ENCODE results near the gene XPC. TPM values are rescaled to one million over a fixed set of nuclear protein-coding genes. Genes with fewer than 3 reads are reported as not detected.
"Not testable (repeated sequence)": the region's sequence is repeated elsewhere in the genome, so short reads cannot be mapped to it uniquely, and the experiment has no call there.

XPC gene
- total RNA-seq (2014; rRNA removed; shearing (Covaris generic)): 8.9 and 13.0 TPM in 2 replicates

DNA sequence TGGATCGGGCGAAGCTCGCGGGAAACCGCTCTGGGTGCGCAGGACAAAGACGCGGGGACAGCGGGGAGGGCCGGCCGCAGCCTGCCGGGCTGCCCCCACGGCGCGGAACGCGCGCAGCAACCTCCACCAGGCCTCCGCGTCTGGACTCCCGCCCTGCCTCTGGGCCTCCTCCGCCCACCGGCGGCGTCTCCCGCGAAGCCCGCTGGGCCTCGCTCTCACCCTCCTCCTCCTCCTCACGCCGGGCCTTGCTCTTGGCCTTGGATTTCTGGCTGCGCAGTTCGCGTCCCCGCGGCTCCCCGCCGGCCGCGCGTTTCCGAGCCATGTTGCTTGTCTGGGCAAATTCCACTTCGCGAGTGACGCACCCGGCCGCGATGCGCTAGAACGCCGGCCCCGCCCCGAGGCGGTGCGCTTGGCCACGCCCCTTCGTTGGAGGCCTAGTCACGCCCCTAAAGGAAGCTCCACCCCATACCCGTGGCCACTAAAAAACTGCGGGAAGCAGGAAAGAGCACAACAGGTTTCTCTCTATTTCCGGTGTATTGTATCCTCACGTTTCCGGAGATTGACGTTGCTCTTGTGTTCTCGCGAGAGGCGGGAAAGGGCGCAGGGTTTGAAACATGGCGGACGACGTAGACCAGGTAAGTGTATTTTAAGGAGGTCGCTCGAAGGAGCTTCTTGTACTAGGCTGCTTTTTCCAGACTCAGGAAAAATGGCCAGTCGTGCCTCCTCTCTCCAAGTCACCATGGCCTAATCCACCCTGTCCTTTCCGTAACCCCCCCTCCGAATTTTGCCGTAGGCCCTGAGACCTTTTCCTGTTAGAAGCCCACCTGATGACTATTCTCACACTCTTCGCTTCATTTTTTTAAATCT lies at the start of gene XPC, which contains the start of gene LSM3:
Gene XPC, minus strand, starts transcription at position 355 of the 867 bp plus-strand sequence. Its CDS starts 33 bp downstream, at position 322.
Gene LSM3, plus strand, starts transcription at position 571 of the 867 bp plus-strand sequence. Its CDS starts 44 bp downstream, at position 615.
- peak; percentile 97 for DNase-seq (ENCODE audit: low read depth)

DNA sequence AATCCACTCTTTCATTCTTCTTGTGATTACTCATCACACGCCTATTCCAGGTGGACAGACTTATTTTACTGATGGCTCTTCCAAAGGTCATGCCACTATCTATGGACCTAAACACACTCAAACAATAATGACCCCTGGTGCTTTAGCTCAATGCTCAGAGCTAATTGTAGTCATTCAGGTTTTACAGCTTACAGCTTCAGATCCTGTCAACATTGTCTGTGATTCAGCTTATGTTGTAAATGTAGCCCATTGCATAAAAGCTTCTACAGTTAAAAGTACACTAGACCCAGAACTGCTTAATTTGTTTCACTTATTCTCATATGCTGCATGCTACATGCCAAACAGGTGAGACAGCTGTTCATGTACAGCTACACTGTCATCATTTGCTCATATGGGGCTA lies 49.5 kb upstream of the XPC start:
- no peak for DNase-seq (ENCODE audit: low read depth)

DNA sequence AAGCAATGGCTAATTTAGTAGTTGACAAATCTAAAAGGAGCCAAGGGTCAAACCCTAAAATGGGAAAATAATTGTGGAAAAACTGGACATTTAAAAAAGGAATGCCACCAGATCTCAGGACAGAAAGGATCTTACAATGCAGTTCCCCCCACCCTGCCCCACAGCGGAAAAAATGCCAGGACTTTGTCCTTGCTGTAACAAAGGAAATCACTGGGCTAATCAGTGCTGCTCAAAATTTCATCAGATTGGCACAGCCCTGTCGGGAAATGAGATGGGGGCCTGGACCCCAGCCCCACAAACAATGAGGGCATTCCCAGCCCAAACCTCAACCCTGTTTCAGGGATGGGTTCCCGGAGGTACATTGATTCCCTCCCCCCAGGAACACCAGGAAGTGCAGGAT lies 48.0 kb upstream of the XPC start:
- not testable (repeated sequence) for DNase-seq (ENCODE audit: low read depth)

DNA sequence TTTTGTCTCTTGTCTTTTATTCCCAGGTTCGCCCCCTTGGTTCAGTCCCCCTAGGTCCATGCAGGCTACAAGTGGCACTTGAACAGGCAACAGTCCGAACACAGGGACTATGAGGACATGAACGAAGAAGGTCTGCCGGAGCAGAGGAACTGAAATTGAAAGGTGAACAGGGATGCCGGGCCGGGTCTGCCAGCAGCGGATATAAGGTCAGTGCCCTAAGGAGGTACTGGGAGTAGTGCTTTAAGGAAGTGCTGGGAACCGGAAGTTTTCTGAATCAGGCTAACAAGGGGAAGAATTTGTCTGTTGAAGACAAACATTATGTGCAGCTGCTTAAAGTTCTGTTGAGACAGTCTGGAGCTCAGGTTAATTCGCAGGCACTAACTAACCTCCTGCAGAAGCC lies 47.0 kb upstream of the XPC start:
- DNase-seq (ENCODE audit: low read depth): peak; percentile 48

DNA sequence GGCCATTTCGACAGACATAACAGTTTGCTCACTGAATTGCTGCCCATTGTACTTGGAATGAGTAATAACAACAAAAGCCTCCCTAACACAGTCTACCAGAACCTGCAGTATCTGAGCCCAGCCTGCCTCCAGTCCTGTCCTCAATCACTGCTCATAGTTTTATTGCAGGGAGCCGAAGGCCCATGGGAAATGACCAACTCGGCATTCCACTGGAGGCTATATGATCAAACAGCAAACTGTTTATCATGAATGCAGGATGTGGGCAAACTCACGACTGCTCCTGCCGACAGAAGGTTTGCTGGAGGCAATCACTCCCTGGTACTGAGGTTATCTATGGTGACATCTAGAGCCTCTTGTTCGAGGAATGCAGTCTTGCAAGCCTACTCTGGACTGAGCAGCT lies 46.5 kb upstream of the XPC start:
- DNase-seq (ENCODE audit: low read depth): peak; percentile 84

DNA sequence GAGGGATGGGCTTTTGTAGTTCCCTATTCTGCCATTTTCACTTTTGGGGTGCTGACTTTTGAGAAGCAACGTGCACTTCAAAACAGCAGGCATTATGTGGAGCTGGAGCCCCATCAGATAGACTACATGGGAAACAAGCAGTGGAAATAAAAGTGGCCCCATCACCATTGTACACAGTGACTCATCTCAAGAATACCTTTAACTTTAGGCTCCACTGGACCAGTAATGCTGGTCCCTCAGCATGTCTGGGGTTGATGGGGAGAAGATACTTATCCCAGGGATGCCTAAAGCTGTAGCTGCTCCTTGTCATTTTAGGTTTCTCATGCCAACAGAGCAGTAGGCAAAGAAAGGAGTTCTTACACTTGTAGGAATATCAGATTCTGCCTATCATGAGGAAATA lies 45.2 kb upstream of the XPC start:
- peak; percentile 55 for DNase-seq (ENCODE audit: low read depth)

DNA sequence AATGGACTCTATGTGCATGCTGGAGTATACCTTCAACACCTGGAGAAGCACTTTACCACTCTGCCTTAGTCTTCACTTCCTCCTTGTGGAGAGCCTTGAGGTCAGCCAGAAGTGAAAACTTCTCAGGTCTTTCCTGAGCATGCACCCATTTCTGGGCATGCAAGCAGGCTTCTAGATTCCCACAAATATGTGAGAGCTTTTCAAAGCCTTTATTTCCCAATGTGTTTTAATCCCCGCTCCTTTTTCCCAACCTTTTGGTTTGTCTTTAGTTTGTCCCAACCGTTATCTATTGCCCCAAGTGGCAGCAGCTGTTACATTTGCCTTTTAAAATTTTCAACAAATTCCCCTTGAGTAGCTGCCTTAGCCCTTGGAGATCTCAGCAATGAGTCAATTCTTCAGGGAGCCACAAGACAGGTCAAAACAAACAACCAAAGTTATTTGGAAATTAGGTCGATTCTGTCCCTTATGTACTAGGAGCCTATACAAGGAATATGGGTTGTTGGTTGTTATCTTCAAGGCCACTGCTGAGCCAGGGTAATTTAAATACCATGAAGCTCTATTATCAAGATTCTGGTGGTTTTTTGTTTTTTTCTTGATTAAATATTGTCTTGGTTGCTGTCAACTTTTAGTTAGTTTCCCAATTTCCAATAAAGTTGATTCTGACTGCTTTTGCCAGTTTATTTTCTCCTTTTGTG lies 44.6 kb upstream of the XPC start:
- DNase-seq (ENCODE audit: low read depth): peak; percentile 46

DNA sequence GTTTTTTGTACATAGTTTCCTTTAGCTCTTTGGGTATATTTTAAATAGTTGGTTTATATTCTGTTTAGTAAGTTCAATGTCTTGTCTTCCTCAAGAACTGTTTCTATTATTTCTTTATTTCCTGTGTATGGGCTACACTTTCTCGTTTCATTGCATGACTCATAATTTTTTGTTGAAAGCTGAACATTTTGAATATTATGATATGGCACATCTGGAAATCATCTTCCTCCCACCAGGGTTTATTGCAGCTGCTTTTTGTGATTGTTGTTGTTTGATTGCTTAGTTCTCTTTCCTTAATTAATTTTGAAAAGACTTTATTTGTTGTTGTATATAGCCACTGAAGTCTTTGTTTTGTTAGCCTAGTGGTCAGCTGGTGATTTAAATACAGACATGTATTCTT lies 44.1 kb upstream of the XPC start:
- no peak for DNase-seq (ENCODE audit: low read depth)

DNA sequence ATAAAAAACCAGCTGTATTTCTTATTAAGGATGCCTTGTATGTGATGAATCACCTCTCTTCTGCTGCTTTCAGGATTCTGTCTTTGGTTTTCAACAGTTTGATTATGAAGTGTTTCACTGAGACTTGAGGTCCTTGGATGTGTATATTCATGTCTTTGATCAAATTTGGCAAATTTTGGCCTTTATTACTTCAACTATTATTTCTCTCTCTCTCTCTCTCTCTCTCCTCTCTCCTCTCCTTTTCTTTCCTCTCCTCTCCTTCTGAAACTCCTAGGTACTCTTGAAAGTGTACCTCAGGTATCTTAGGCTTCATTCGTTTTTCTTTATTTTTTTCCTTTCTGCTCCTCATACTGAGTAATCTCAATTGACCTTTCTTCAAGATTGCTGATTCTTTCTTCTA lies 43.5 kb upstream of the XPC start:
- DNase-seq (ENCODE audit: low read depth): no peak

DNA sequence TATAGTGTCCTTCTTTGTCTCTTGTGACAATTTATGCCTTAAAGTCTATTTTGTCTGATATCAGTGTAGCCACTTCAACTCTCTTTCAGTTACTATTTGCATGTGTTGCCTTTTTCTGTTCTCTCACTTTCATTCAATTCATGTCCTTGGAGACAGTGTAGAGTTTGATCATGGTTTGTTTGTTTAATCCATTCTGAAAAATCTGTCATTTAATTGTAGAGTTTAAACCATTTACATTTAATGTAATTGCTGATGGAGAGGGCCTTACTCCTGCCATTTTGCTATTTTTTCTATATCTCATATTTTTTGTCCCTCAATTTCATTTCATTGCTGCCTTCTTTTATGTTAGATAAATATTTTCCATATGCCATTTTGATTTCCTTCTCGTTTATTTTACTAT lies 42.5 kb upstream of the XPC start:
- DNase-seq (ENCODE audit: low read depth): no peak

DNA sequence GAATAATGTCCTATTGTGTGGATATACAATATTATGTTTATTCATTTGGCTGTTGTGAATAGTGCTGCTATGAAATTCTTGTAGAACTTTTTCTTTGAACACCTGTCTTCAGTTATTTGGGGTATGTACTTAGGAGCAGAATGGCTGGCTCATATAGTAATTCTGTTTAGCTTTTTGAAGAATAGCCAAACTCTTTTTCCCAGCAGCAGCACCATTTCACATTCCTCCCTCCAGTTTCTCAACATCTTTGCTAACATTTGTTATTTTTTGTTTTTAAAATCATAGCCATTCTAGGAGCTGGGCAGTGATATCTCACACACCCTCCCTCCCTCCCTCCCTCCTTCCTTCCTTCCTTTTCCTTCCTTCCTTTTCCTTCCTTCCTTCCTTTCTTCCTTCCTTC lies 40.0 kb upstream of the XPC start:
- no peak for DNase-seq (ENCODE audit: low read depth)

DNA sequence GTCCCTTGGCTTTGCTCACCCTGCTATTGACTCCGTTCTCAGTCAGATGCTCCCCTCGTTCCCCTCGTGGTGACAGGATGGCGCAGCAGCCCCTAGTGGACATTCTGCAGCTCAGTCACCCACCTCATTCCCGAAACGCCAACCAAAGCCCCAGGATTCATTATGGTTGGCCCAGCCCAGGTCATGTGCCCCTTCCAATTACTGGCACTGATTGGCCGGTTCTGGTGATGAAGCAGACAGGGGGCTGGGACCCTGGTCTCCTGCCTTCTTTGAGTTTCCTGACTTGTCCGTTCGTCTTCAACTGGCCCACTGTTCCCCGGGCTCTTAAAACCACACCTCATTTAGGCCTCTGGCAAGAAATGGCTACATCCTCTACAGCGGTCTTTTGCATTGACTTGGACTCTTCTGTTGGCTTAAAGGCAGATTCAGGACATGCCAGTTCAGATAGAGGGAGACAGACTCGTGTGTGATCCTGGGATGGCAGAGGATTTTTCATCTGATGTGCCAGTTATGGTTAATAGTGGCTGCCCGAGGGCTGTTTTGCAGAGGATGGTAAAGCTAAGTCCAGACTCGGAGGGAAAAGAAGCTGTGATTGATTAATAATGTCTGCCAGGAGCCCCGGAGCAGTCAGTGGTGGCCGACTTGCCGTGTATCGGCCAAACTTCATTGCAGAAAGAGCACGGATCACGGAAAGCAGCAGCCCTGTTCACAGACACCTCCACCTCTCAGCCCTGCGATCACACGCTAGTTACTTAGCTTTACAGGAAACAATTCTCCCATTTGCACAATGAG lies 38.1 kb upstream of the XPC start:
- DNase-seq (ENCODE audit: low read depth): peak; percentile 74

DNA sequence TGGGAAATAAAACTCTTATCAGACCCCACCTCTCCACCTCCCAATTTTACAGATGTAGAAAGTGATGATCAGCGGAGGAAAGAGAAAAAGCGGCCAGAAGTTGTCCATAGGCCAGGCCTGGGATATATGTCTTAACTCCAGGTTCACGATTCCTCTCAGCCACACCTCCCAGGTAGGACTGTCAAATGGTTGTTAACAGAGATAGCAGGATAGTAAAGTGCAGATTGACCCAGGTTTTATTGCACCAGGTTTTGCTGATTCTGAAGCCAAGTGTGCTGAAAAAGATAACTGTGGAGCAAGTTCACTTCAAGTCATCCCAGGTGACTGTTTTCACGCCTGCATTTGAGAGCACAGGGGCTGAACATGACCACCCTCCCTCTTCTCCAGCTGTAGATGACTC lies 36.4 kb upstream of the XPC start:
- no peak for DNase-seq (ENCODE audit: low read depth)

DNA sequence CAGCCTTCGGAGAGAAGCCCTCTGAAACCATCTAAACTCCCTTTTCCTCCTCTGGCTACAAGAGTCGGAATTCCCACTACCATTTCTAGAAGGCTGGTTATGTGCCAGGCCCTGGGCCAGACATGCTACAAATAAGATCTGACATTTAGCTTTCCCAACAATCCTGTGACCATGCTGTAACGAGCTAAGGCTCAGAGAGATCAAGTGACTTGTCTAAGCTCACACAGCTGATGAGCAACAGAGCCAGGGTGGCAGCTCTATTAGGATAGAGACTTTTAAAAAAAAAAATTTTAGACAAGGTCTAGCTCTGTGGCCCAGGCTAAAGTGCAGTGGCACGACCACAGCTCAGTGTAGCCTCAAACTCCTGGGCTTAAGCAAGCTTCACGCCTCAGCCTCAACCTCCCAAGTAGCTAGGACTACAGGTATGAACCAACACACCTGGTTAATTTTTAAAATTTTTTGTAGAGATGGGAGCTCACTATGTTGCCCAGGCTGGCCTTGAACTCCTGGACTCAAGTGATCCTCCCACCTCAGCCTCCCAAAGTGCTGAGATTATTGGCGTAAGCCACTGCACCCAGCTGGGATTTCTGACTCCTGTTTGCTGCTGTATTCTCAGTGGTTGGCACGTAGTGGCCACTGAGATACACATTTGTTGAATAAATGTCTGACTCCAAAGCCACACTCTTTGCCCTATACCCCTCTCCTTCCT lies 34.8 kb upstream of the XPC start:
- no peak for DNase-seq (ENCODE audit: low read depth)

DNA sequence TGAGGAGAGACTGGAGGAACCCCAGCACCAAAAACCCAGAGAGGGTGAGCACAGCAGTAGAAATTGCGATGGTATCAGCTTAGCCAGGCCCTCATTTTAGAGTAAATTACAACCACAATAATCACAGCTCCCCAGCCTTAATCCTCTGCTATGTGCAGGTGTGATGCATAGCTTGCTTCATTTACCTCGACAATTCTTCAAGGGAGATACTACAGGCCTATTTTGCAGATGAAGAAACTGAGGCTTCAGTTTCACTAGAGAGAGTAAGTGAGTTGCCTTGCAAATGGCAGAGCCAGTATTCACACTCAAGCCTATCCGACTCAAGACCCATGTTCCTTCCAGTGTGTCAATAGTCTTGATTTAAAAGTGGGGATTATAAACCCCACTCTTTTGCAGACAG lies 33.6 kb upstream of the XPC start:
- no peak for DNase-seq (ENCODE audit: low read depth)

DNA sequence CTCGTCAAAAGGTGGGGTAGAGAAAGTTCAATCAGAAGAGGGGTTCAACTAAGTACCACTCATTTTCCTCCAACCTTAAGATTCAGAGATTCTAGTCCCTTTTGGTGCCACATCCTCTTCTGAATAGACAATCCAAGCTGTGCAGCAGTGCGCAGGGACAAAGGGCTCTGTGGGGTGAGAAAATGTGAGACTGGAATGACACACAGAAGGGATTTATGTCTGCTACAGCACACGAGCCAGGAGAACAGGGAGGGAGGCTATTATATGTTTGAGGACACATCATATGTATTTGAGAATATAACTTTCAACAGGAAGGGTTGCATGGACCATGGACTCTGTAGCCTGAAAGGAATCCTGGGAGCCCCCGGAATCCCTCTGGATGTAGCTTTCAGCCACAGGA lies 33.2 kb upstream of the XPC start:
- DNase-seq (ENCODE audit: low read depth): no peak

DNA sequence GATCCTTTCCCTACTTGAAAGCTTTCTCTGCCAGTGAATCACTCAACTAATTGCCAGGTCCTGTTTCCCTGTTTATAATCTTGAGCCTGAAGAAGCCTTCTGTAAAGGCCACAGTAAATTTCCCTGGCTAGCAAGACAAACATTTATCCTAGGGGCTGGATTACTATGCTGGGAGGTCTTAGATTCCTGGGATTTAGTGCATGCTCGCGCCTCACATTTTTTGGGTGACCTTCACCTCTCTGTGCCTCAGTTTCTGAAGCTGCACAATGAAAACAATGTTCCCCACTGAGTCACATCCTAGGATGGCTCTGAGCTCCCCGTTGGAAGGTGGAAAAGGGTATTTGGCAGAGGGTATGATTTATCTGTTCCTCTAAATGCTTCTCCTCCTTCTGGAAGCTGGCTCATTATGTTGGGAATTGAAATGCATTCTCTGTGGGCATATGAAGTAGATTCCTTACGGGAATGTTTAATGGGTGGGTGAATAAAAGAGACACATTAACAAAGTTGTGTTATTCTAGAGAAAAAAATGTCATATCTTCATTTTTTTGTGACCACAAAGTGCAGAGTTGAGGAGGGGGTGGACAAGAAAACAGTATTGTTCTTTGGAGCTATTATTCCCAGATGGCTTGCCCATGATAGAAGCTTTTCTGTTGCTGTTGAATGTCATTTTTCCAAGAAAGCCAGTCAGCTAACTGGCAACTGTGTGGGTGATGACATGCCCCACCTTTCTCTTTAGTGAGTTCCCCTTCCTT lies 32.6 kb upstream of the XPC start:
- DNase-seq (ENCODE audit: low read depth): peak; percentile 69

DNA sequence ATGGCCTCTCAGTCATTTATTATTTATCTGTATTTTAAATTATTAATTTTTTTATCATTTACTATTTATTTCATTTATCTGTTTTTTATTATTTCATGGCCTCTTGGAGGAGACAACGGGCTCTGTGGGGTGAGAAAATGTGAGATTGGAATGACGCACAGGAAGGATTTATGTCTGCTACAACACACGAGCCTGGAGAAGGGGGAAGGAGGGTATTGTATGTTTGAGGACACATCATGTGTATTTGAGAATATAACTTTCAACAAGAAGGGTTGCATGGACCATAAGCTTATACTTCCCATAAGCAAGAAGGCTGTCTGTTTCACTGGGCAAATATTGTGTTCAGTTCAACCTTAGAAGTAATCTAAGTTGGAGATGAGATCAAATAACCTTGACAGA lies 31.9 kb upstream of the XPC start:
- DNase-seq (ENCODE audit: low read depth): no peak

DNA sequence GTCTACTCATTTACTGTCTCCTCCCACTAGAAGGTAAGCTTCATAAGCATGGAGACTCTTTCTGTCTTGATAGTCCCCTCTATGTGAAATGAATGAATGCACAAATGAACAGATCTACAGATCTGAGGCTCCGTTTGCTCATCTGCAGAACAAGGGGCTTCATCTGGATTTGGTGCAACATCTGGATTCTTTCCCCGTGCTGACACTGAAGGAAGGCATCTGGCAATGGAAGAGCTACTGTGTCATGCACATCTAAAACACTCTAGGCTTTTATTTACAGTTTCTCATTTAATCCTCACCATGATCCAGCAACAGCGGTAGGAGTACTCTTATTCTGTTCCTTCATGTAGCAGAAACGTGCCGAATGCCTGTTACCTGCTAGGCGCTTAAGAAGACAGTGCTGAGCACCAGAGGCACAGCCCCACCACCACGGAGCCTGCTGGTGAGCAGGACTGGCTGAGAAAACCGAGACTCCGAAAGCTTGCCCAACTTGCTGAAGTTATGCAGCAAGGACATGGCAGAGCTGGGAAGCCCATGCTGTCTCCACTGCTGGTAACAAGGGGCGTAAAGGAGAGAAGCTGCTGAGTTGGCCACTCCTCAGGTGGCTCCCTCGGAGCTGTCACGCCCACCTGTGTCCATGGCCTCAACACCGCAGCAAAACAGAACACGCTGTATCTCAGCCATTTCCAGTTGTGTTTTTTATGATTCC lies 31.3 kb upstream of the XPC start:
- no peak for DNase-seq (ENCODE audit: low read depth)

DNA sequence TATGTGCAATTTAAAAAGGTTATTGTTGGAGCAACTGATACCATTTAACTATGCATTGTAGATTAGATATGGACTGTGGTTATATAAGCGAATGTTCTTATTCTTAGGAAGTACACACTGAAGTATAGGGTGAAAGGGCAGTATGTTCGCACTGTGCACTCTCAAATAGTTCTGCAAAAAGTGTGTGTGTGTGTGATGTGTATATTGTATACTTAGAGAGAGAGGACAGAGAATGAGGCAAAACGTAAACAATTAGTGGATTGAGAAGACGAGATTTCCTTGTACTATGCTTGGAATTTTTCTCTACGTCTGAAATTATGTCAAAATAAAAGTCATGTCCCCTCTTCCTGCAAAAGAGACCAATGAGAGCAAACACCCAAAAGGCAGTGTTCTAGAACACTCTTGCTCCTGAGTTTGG lies 30.6 kb upstream of the XPC start:
- no peak for DNase-seq (ENCODE audit: low read depth)

All from M059J (cell line).